Liver (tissue), 9 donors: ENCODE results near the gene NOS1AP. TPM values are rescaled to one million over a fixed set of nuclear protein-coding genes. Genes with fewer than 3 reads are reported as not detected.

Experiments used
- DNase-seq: peaks from one replicate; pipeline ENCODE4 v3.0.0-alpha.2; 2017; ENCODE audit warnings: low spot score
- H3K27ac ChIP-seq, 2 donors: one replicate each; pipeline ENCODE4 v1.7.0; 2013; ENCODE audit warnings: inconsistent platforms in 2 of 2, low read length in 2 of 2, control low read depth in 1 of 2, low read depth in 1 of 2, mild to moderate bottlenecking in 1 of 2
- H3K27me3 ChIP-seq, 4 donors: one replicate each; pipeline versions ENCODE4 v1.6.1 to v1.7.0; 2013; ENCODE audit warnings: low read length in 3 of 4, inconsistent platforms in 1 of 4, mild to moderate bottlenecking in 1 of 4, moderate library complexity in 1 of 4; ENCODE audit not compliant: control insufficient read depth in 4 of 4, insufficient read depth in 4 of 4
- H3K36me3 ChIP-seq, 4 donors: one replicate each; pipeline versions ENCODE4 v1.6.1 to v1.7.0; 2013; ENCODE audit warnings: low read length in 3 of 4, mild to moderate bottlenecking in 3 of 4, low read depth in 1 of 4, moderate library complexity in 1 of 4; ENCODE audit not compliant: control insufficient read depth in 4 of 4, insufficient read depth in 3 of 4
- H3K4me1 ChIP-seq, 4 donors: one replicate each; pipeline versions ENCODE4 v1.6.1 to v1.7.0; 2013; ENCODE audit warnings: low read length in 3 of 4, mild to moderate bottlenecking in 3 of 4, moderate library complexity in 1 of 4; ENCODE audit not compliant: control insufficient read depth in 4 of 4, insufficient read depth in 4 of 4
- H3K4me3 ChIP-seq, 3 donors: one replicate each; pipeline versions ENCODE4 v1.6.1 to v1.7.0; 2013; ENCODE audit warnings: low read length in 3 of 3, control low read depth in 1 of 3, low read depth in 1 of 3, mild to moderate bottlenecking in 1 of 3
- H3K9ac ChIP-seq, 2 donors: one replicate each; pipeline ENCODE4 v1.7.0; 2013; ENCODE audit warnings: low read length in 2 of 2, mild to moderate bottlenecking in 2 of 2, moderate library complexity in 2 of 2, control low read depth in 1 of 2, low read depth in 1 of 2
- H3K9me3 ChIP-seq, 4 donors: one replicate each; pipeline versions ENCODE4 v1.6.1 to v1.7.0; 2013; ENCODE audit warnings: low read length in 3 of 4; ENCODE audit not compliant: control insufficient read depth in 4 of 4
- EGR1 ChIP-seq, 2 donors: IDR thresholded peaks; 2 replicates each; pipeline ENCODE4 v1.6.1; 2016 to 2018; ENCODE audit warnings: antibody characterized with exemption in 2 of 2, low read depth in 2 of 2
- FOXA1 ChIP-seq: IDR thresholded peaks from 2 replicates; pipeline ENCODE4 v1.6.1; 2016; ENCODE audit warnings: antibody characterized with exemption
- HNF4A ChIP-seq, 2 donors: conservative IDR thresholded peaks; 2 replicates each; pipeline ENCODE4 v1.6.1; 2016; ENCODE audit warnings: antibody characterized with exemption in 2 of 2, mild to moderate bottlenecking in 2 of 2
- HNF4G ChIP-seq: IDR thresholded peaks from 2 replicates; pipeline ENCODE4 v1.6.1; 2016; ENCODE audit warnings: antibody characterized with exemption
- JUND ChIP-seq, 2 donors: IDR thresholded peaks; 2 replicates each; pipeline ENCODE4 v1.6.1; 2016; ENCODE audit warnings: antibody characterized with exemption in 2 of 2
- NR2F2 ChIP-seq: IDR thresholded peaks from 2 replicates; pipeline ENCODE4 v1.6.1; 2016; ENCODE audit warnings: antibody characterized with exemption
- RAD21 ChIP-seq, 2 donors: IDR thresholded peaks; 2 replicates each; pipeline ENCODE4 v1.6.1; 2016; ENCODE audit warnings: antibody characterized with exemption in 2 of 2, mild to moderate bottlenecking in 2 of 2
- RXRA ChIP-seq, 2 donors: IDR thresholded peaks; 2 replicates each; pipeline ENCODE4 v1.6.1; 2017 to 2018; ENCODE audit warnings: antibody characterized with exemption in 2 of 2, mild to moderate bottlenecking in 1 of 2
- TAF1 ChIP-seq: conservative IDR thresholded peaks from 2 replicates; pipeline ENCODE4 v1.6.1; 2016; ENCODE audit warnings: antibody characterized with exemption, mild to moderate bottlenecking
- YY1 ChIP-seq: IDR thresholded peaks from 2 replicates; pipeline ENCODE4 v1.6.1; 2016; ENCODE audit warnings: antibody characterized with exemption, mild to moderate bottlenecking
- WGBS: extraction: QIAGEN DNeasy Blood & Tissue Kit; methylation state at CpG from one replicate; pipeline ENCODE4 v1.1.7; 2013; 5-methylcytosine and 5-hydroxymethylcytosine counted together
- polyA plus RNA-seq, 2 donors: library from polyadenylated mRNA; stranded (reverse) in 1 of 2; unstranded in 1 of 2; fragments of 200-250 nt in 1 of 2; fragments of >200 nt in 1 of 2; fragmentation: Nextera tagmentation in 1 of 2; extraction: Ambion mirVana in 1 of 2; gene quantifications; one replicate each; pipeline versions ENCODE4 v1.2.1 to v1.2.3, GENCODE V29; 2013 to 2015
- total RNA-seq, 2 donors: library from RNA; depleted of rRNA; stranded (reverse); fragments of >200 nt; gene quantifications; one replicate each; pipeline ENCODE4 v1.2.3, GENCODE V29; 2014
- TF ChIP-seq, protein P1 (sequence below): IDR thresholded peaks from 2 replicates; pipeline ENCODE4 v1.6.1; 2016; ENCODE audit warnings: antibody characterized with exemption
- TF ChIP-seq, protein P2 (sequence below): IDR thresholded peaks from 2 replicates; pipeline ENCODE4 v1.6.1; 2016; ENCODE audit warnings: antibody characterized with exemption
- TF ChIP-seq, protein P3 (sequence below): IDR thresholded peaks from 2 replicates; pipeline ENCODE4 v1.6.1; 2016; ENCODE audit warnings: antibody characterized with exemption
- TF ChIP-seq, protein P4 (sequence below): IDR thresholded peaks from 2 replicates; pipeline ENCODE4 v1.6.1; 2016; ENCODE audit warnings: antibody characterized with exemption, mild to moderate bottlenecking
- donor health status: healthy.
- donor health status: healthy.
- donor health status: healthy.
- donor health status: healthy.
- donor health status: healthy.

Gene NOS1AP
- total and polyA plus RNA-seq, 4 donors: 1.4 to 13.0 (median 4.5) TPM

DNA sequence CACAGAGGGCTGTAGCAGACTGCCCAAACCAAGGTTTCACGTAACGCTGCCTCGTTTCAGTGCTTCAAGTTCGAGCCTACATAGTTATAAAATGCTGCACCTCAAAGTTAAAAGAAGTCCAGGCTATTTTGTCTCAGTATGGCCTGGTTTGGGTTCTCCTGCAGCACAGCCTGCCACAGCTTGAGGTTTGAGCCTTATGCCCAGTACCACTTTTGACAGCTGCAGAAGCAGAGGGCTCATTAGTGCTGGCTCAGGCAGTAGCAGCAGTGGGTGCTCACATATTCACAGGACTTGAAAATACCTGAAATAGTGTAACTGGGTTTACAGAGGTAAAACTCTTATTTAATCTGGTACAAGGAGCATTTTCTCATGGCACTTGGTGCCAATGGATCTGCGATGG is 291.9 kb downstream of the NOS1AP start:
- Histone ChIP-seq H3K9ac (no peak overlapping the region), H3K27me3 (no peaks in the 10 kb centered on the region), H3K4me1 (peaks cover 8 to 48% (median 29%) of the 10 kb centered on the region in 4 donors), H3K9me3 (no peaks in the 10 kb centered on the region), H3K27ac (peak overlapping the region; percentile 24 to 37), H3K4me3 (no peak overlapping the region), H3K36me3 (peaks cover 0 to 11% (median 6%) of the 10 kb centered on the region in 4 donors)
- WGBS: 96% methylated on average over 5 of the region's 5 CpGs
- TF ChIP-seq, protein P1, sequence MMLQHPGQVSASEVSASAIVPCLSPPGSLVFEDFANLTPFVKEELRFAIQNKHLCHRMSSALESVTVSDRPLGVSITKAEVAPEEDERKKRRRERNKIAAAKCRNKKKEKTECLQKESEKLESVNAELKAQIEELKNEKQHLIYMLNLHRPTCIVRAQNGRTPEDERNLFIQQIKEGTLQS: no peak
- TF ChIP-seq, protein P2, sequence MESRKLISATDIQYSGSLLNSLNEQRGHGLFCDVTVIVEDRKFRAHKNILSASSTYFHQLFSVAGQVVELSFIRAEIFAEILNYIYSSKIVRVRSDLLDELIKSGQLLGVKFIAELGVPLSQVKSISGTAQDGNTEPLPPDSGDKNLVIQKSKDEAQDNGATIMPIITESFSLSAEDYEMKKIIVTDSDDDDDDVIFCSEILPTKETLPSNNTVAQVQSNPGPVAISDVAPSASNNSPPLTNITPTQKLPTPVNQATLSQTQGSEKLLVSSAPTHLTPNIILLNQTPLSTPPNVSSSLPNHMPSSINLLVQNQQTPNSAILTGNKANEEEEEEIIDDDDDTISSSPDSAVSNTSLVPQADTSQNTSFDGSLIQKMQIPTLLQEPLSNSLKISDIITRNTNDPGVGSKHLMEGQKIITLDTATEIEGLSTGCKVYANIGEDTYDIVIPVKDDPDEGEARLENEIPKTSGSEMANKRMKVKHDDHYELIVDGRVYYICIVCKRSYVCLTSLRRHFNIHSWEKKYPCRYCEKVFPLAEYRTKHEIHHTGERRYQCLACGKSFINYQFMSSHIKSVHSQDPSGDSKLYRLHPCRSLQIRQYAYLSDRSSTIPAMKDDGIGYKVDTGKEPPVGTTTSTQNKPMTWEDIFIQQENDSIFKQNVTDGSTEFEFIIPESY: no peak
- TF ChIP-seq, protein P3, sequence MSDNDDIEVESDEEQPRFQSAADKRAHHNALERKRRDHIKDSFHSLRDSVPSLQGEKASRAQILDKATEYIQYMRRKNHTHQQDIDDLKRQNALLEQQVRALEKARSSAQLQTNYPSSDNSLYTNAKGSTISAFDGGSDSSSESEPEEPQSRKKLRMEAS: no peak
- TF ChIP-seq JUND (IDR thresholded peaks at IDR 0.05): no peak
- no peak for TF ChIP-seq YY1
- TF ChIP-seq RXRA (IDR thresholded peaks at IDR 0.05): no peak
- no peak for TF ChIP-seq HNF4A (conservative IDR thresholded peaks at IDR 0.05)
- TF ChIP-seq FOXA1: no peak
- no peak for TF ChIP-seq NR2F2
- no peak for TF ChIP-seq HNF4G
- TF ChIP-seq RAD21 (IDR thresholded peaks at IDR 0.05): no peak
- TF ChIP-seq EGR1 (IDR thresholded peaks at IDR 0.05; ENCODE audit: low read depth in 2 of 2): no peak
- no peak for TF ChIP-seq TAF1
- no peak for DNase-seq

DNA sequence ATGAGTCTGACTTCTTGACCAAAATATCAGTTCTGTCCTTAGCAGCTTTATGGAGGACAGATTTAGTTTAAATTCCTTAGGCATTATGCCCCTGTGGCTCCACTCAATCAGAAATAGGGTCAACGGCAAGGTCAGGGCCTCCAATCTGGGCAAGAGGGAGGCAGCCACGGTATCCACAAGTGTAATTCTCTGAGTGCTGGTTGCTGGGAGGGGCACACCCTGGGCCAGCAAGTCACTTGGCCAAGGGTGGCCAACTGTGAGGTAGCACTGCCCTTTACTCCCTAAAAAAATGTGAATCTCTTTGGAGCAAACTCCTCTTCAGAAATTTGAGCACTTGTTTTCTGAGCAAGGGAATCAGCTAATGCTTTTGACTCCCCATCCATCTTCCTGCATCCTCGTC is 294.3 kb downstream of the NOS1AP start:
- Histone ChIP-seq H3K27me3 (no peaks in the 10 kb centered on the region), H3K9ac (no peak overlapping the region), H3K27ac (no peak overlapping the region), H3K4me1 (peaks cover 16 to 48% (median 31%) of the 10 kb centered on the region in 4 donors), H3K4me3 (no peak overlapping the region), H3K36me3 (no peaks in the 10 kb centered on the region), H3K9me3 (no peaks in the 10 kb centered on the region)
- WGBS: 72% methylated on average over 3 of the region's 3 CpGs
- DNase-seq: no peak
- peak; percentile 16 to 46 for TF ChIP-seq RXRA (IDR thresholded peaks at IDR 0.05)
- TF ChIP-seq, protein P4, sequence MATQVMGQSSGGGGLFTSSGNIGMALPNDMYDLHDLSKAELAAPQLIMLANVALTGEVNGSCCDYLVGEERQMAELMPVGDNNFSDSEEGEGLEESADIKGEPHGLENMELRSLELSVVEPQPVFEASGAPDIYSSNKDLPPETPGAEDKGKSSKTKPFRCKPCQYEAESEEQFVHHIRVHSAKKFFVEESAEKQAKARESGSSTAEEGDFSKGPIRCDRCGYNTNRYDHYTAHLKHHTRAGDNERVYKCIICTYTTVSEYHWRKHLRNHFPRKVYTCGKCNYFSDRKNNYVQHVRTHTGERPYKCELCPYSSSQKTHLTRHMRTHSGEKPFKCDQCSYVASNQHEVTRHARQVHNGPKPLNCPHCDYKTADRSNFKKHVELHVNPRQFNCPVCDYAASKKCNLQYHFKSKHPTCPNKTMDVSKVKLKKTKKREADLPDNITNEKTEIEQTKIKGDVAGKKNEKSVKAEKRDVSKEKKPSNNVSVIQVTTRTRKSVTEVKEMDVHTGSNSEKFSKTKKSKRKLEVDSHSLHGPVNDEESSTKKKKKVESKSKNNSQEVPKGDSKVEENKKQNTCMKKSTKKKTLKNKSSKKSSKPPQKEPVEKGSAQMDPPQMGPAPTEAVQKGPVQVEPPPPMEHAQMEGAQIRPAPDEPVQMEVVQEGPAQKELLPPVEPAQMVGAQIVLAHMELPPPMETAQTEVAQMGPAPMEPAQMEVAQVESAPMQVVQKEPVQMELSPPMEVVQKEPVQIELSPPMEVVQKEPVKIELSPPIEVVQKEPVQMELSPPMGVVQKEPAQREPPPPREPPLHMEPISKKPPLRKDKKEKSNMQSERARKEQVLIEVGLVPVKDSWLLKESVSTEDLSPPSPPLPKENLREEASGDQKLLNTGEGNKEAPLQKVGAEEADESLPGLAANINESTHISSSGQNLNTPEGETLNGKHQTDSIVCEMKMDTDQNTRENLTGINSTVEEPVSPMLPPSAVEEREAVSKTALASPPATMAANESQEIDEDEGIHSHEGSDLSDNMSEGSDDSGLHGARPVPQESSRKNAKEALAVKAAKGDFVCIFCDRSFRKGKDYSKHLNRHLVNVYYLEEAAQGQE: no peak
- no peak for TF ChIP-seq HNF4A (conservative IDR thresholded peaks at IDR 0.05)
- TF ChIP-seq EGR1 (IDR thresholded peaks at IDR 0.05; ENCODE audit: low read depth in 2 of 2): no peak
